Adrenal gland (tissue), 12 donors: ENCODE data around the gene IYD. TPM values are rescaled to one million over a fixed set of nuclear protein-coding genes. Genes with fewer than 3 reads are reported as not detected.

Experiments
- DNase-seq, 7 donors: peaks; one replicate each; pipeline ENCODE4 v3.0.0-alpha.2; 2019 to 2020
- H3K27ac ChIP-seq, 5 donors: fragments of 200-600 bp; sonication (generic) in 4 of 5; 1 replicate in 3 of 5; 2 replicates in 2 of 5; pipeline versions ENCODE4 v1.5.1 to v1.8.0; 2016 to 2020; ENCODE audit warnings: mild to moderate bottlenecking in 1 of 5
- H3K27me3 ChIP-seq: fragments of 200-600 bp; 2 replicates; pipeline ENCODE4 v1.8.0; 2021
- H3K36me3 ChIP-seq, 2 donors: fragments of 200-600 bp; replicated peaks in 1 of 2; 1 replicate in 1 of 2; 2 replicates in 1 of 2; pipeline versions ENCODE4 v1.5.1 to v1.8.0; 2018 to 2022
- H3K4me1 ChIP-seq, 2 donors: fragments of 200-600 bp; replicated peaks in 1 of 2; 1 replicate in 1 of 2; 2 replicates in 1 of 2; pipeline versions ENCODE4 v1.5.1 to v1.8.0; 2018 to 2021
- H3K4me3 ChIP-seq, 4 donors: fragments of 200-600 bp; sonication (generic) in 3 of 4; one replicate each; pipeline ENCODE4 v1.5.1; 2016 to 2018
- H3K9me3 ChIP-seq, 3 donors: fragments of 200-600 bp; sonication (generic) in 1 of 3; replicated peaks in 1 of 3; 1 replicate in 2 of 3; 2 replicates in 1 of 3; pipeline versions ENCODE4 v1.5.1 to v1.8.0; 2016 to 2021
- POLR2A ChIP-seq, 2 donors: fragments of 450-650 bp; IDR thresholded peaks; one replicate each; pipeline ENCODE4 v1.6.1; 2017; ENCODE audit warnings: antibody characterized with exemption in 2 of 2, mild to moderate bottlenecking in 2 of 2, moderate library complexity in 1 of 2
- WGBS, 4 donors: extraction: QIAGEN DNeasy Blood & Tissue Kit in 2 of 4; methylation state at CpG; one replicate each; pipeline versions ENCODE4 v1.1.5 to v1.1.7; 2013 to 2017; 5-methylcytosine and 5-hydroxymethylcytosine counted together
- intact Hi-C, 2 donors: fragments of 100-400 bp; cut with DNase I; formaldehyde crosslinking; loops; one replicate each; pipeline versions ENCODE4 v1.14.1 to v1.15.0; 2022 to 2023
- polyA plus RNA-seq, 3 donors: library from polyadenylated mRNA; stranded (reverse); fragments of 200-250 nt in 2 of 3; fragments of 350-450 nt in 1 of 3; fragmentation: Illumina TruSeq in 1 of 3; extraction: RNeasy Lipid Tissue Mini Kit (QIAGEN cat#74804) in 1 of 3; gene quantifications; one replicate each; pipeline ENCODE4 v1.2.3, GENCODE V29; 2013 to 2014
- total RNA-seq, 9 donors: library from RNA; depleted of rRNA in 4 of 9; stranded (reverse); fragments of >200 nt in 4 of 9; fragments of 120-200 nt in 1 of 9; fragmentation: NEBNext Ultra II Directional in 1 of 9; extraction: Animal tissue kit (Norgen Biotek cat#: 25700) in 1 of 9; gene quantifications; one replicate each; pipeline versions ENCODE4 v1.1.0 to v1.2.4, GENCODE V29; 2013 to 2023
- TF ChIP-seq, protein P1 (sequence below), 6 experiments: fragments of 450-650 bp in 4 of 6; fragments of 200-600 bp in 2 of 6; sonication (generic) in 1 of 6; IDR thresholded peaks; 1 replicate in 5 of 6; 2 replicates in 1 of 6; pipeline versions ENCODE4 v1.5.1 to v1.8.0; 2016 to 2021; ENCODE audit warnings: antibody characterized with exemption in 6 of 6, mild to moderate bottlenecking in 2 of 6, moderate library complexity in 1 of 6
- donor health status: healthy with polysubstance abuse.
- donor health status: Bipolar disorder and iron deficiency.
- donor health status: DM: yes; HTN: yes; CAD: no.
- donor health status: DM: no; HTN: no; CAD: no.
- donor health status: DM: no; HTN: no; CAD: no.
- donor health status: DM: yes; HTN: yes; CAD: no.

The IYD gene
- total and polyA plus RNA-seq, 12 donors = 0.04 to 0.95 TPM; not detected in 10

- TF ChIP-seq POLR2A (IDR thresholded peaks at IDR 0.05) = no peak
- TF ChIP-seq, protein P1, sequence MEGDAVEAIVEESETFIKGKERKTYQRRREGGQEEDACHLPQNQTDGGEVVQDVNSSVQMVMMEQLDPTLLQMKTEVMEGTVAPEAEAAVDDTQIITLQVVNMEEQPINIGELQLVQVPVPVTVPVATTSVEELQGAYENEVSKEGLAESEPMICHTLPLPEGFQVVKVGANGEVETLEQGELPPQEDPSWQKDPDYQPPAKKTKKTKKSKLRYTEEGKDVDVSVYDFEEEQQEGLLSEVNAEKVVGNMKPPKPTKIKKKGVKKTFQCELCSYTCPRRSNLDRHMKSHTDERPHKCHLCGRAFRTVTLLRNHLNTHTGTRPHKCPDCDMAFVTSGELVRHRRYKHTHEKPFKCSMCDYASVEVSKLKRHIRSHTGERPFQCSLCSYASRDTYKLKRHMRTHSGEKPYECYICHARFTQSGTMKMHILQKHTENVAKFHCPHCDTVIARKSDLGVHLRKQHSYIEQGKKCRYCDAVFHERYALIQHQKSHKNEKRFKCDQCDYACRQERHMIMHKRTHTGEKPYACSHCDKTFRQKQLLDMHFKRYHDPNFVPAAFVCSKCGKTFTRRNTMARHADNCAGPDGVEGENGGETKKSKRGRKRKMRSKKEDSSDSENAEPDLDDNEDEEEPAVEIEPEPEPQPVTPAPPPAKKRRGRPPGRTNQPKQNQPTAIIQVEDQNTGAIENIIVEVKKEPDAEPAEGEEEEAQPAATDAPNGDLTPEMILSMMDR (IDR thresholded peaks at IDR 0.05) = no peak
- peaks cover 6% of the 10 kb centered on the region for H3K27me3 ChIP-seq
- H3K4me3 ChIP-seq = no peak overlapping the region
- no peak for DNase-seq
- WGBS, 4 donors = 55 to 67% (median 61%) methylated on average over 4 of the region's 4 CpGs
- no peaks in the 10 kb centered on the region for H3K9me3 ChIP-seq
- intact Hi-C loops = loop anchor here in 1 of 2 donors (5.0 kb wide), 1 partner anchor 304 kb away; no protein-coding TSS in a partner anchor
- H3K36me3 ChIP-seq = no peaks in the 10 kb centered on the region
- no peak overlapping the region for H3K27ac ChIP-seq
- no peaks in the 10 kb centered on the region for H3K4me1 ChIP-seq
Measured at GRCh38 chr6:150391414-150391813, 22.6 kb downstream of the IYD start.

- TF ChIP-seq, protein P1 (IDR thresholded peaks at IDR 0.05) = no peak
- H3K27me3 ChIP-seq = peaks cover 6% of the 10 kb centered on the region
- intact Hi-C loops = loop anchor here in 1 of 2 donors (5.0 kb wide), 1 partner anchor 305 kb away; no protein-coding TSS in a partner anchor
- no peak for DNase-seq
- H3K27ac ChIP-seq = no peak overlapping the region
- H3K9me3 ChIP-seq = no peaks in the 10 kb centered on the region
- 53 to 62% (median 57%) methylated on average over 3 of the region's 3 CpGs for WGBS, 4 donors
- H3K36me3 ChIP-seq = no peaks in the 10 kb centered on the region
- no peaks in the 10 kb centered on the region for H3K4me1 ChIP-seq
- H3K4me3 ChIP-seq = no peak overlapping the region
Measured at GRCh38 chr6:150391890-150392289, 23.1 kb downstream of the IYD start.

DNA sequence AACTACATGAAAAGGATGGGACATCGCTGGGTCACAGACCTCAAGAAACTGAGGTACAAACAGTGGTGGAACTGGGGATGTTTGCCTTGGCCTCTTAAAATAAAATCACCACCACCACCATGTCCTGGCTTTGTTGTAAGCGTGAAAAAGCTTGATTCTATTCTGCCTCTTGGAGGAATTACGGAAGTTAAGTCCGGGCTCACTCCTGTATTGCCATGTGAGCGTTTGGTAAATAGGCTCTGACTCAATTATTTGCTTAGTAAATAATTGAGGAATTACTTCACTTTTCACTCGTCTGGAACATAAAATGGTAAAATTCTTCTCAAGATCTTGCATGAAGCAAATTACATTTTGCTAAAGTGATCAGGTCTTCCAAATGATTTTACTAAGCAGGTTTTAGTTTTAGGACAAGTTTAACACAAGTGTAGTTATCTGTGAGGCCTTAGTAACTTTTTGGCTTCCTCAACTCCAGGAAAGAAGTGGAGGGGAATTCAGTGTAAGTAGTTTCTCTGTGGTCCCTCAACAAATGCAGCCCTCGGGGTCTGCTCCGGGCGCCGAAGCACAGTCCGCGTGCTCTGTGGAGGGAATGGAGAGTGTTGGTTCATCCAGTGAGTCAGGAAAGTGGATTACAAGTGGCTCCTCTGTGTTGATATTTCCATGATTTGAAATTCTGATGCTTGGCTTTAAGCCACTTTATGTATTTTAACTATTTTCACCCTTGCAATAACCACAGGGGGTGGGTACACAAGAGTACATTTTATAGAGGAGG, 23.8 kb downstream of the IYD start:
- Histone ChIP-seq H3K4me1 (no peaks in the 10 kb centered on the region), H3K27ac (no peak overlapping the region), H3K36me3 (no peaks in the 10 kb centered on the region), H3K4me3 (no peak overlapping the region), H3K27me3 (peaks cover 6% of the 10 kb centered on the region), H3K9me3 (no peaks in the 10 kb centered on the region)
- 82 to 91% (median 85%) methylated on average over 12 of the region's 12 CpGs for WGBS, 4 donors
- no peak for DNase-seq
- intact Hi-C loops = loop anchor here in 1 of 2 donors (5.0 kb wide), 1 partner anchor 305 kb away; no protein-coding TSS in a partner anchor
- TF ChIP-seq, protein P1 (IDR thresholded peaks at IDR 0.05) = no peak
- TF ChIP-seq POLR2A (IDR thresholded peaks at IDR 0.05) = no peak

- intact Hi-C loops = loop anchor here in 1 of 2 donors (5.0 kb wide), 1 partner anchor 307 kb away; no protein-coding TSS in a partner anchor
Measured at GRCh38 chr6:150394053-150394898, 25.5 kb downstream of the IYD start.

More at GRCh38 chr6:150394053-150394898, 25.5 kb downstream of the IYD start:
- no peak for DNase-seq
- 78 to 89% (median 87%) methylated on average over 6 of the region's 6 CpGs for WGBS, 4 donors
- peaks cover 6% of the 10 kb centered on the region for H3K27me3 ChIP-seq
- no peaks in the 10 kb centered on the region for H3K9me3 ChIP-seq
- H3K4me1 ChIP-seq = no peaks in the 10 kb centered on the region
- no peaks in the 10 kb centered on the region for H3K36me3 ChIP-seq
- no peak for TF ChIP-seq POLR2A (IDR thresholded peaks at IDR 0.05)
- TF ChIP-seq, protein P1 (IDR thresholded peaks at IDR 0.05) = no peak
- no peak overlapping the region for H3K4me3 ChIP-seq
- H3K27ac ChIP-seq = no peak overlapping the region
